Measurements from ENCODE around the gene NFIB. TPM values are rescaled to one million over a fixed set of nuclear protein-coding genes. Genes with fewer than 3 reads are reported as not detected.

Gene NFIB
- total RNA-seq, 4 donors from 2014 or later = 24.0 to 40.9 (median 30.6) TPM

DNA sequence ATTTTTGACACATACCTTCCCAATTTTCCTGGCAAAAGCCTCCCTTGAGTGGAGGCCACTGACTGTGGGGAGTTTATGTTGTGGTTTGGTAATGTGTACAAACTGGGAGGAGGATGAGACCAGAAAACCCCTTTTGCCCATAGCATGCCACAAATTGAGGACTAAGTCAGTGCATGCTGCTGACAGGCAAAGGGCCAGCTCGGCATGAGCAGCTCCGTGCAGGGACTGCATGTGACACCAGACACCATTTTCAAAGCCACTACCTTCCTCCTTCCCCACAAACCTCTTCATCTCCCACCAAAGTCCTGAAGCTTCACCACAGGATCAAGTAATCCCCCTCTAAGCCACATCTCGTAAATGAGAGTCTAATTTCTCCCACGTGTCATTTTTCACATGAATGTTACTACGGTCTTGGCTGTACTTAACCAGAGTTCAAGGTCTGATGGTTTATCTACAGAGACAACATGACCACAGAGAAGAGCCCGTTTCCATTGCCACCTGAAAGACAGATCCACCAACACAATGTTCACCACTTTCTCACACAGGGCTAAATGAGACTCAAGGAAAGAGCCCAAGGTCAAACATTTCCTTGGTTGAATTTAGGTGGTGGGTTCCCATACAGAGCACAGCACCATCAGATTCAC, 106.5 kb downstream of the NFIB start:
- Histone ChIP-seq H3K9me3 (no peaks in the 10 kb centered on the region), H3K4me1 (peaks cover 71 to 76% of the 10 kb centered on the region in 2 donors), H3K27me3 (no peaks in the 10 kb centered on the region), H3K4me3 (no peak overlapping the region), H3K36me3 (no peaks in the 10 kb centered on the region), H3K27ac (peak overlapping the region in 2 of 4 donors; percentile 29 to 32)
- in situ Hi-C loops (cut with MboI; ENCODE audit: low sequenced_read_pairs in 4 of 4) = loop anchor here in 1 of 4 donors (25.0 kb wide), 1 partner anchor 495 kb away; no protein-coding TSS in a partner anchor
- peak in 1 of 2 donors; percentile 41 for DNase-seq
- peak; percentile 17 to 42 for ATAC-seq
- TF ChIP-seq POLR2A (IDR thresholded peaks at IDR 0.05) = no peak
- TF ChIP-seq, protein P1, sequence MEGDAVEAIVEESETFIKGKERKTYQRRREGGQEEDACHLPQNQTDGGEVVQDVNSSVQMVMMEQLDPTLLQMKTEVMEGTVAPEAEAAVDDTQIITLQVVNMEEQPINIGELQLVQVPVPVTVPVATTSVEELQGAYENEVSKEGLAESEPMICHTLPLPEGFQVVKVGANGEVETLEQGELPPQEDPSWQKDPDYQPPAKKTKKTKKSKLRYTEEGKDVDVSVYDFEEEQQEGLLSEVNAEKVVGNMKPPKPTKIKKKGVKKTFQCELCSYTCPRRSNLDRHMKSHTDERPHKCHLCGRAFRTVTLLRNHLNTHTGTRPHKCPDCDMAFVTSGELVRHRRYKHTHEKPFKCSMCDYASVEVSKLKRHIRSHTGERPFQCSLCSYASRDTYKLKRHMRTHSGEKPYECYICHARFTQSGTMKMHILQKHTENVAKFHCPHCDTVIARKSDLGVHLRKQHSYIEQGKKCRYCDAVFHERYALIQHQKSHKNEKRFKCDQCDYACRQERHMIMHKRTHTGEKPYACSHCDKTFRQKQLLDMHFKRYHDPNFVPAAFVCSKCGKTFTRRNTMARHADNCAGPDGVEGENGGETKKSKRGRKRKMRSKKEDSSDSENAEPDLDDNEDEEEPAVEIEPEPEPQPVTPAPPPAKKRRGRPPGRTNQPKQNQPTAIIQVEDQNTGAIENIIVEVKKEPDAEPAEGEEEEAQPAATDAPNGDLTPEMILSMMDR (IDR thresholded peaks at IDR 0.05 in 4 of 5, conservative IDR thresholded peaks at IDR 0.05 in 1 of 5) = no peak
- intact Hi-C loops (cut with DNase I; ENCODE audit: low total_unique reads) = no loop called here

DNA sequence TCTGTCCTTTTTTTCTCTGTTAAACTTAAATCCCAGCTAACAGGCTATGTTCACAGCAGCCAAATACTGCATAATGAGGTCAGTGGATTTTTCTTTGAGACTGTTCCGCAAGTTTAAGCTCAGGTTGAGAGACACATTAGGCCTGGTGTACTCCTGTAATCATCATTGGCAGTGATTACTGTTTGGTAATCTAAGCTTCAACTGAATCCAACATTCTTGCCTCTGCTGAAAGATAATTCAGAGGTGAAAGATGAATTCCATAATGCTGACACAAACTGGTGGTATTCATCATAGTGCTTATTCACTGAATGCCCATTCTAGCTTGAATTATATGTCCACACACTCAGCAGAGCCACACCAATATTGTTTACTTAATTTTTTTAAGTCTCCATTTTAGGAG, 108.5 kb downstream of the NFIB start:
- Histone ChIP-seq H3K27ac (peak overlapping the region; percentile 26 to 81 (median 64)), H3K36me3 (no peaks in the 10 kb centered on the region)
- in situ Hi-C loops (cut with MboI; ENCODE audit: low sequenced_read_pairs in 4 of 4) = loop anchor here in 1 of 4 donors (25.0 kb wide), 1 partner anchor 493 kb away; no protein-coding TSS in a partner anchor

DNA sequence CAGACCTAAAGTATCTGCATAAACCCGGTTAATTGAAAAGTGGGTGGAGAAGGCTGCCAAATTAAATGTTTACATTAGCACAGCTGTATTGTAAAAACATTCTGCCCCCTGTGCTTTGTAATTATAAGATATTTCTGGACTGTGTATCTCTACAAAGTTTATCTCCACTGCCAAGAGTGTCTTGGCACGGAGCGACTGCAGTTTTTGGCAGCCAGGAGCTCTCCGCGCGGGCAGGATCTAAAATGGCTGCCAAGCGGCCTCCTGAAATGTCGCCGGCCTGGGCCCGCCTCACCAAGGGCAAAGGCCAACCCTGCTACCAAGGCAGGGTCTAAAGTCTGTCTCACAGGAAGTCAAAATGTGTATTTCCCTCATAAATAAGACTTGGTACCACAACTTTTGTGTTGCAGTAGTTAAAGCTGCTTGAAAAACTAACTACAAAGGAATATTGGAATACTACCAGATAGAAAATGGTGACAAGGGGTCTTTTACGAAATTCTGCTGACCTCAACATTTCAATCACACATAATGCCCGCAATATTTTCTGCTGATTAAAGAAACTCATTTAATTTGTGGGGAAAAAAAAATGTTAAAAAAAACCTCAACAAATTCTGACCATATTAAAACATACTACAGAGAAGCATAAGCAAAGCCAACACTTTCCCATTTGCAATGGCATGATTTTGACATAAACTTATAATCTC, 110.4 kb downstream of the NFIB start:
- peak overlapping the region; percentile 31 to 42 (median 37) for H3K4me3 ChIP-seq
- peaks cover 59 to 64% of the 10 kb centered on the region in 2 donors for H3K4me1 ChIP-seq
- DNase-seq (peak; percentile 59 to 78), ATAC-seq (peak; percentile 60 to 65)
- no peaks in the 10 kb centered on the region for H3K36me3 ChIP-seq
- intact Hi-C loops (cut with DNase I; ENCODE audit: low total_unique reads) = loop anchor here (5.0 kb wide), 1 partner anchor 119 kb away; no protein-coding TSS in a partner anchor
- in situ Hi-C loops (cut with MboI; ENCODE audit: low sequenced_read_pairs in 4 of 4) = loop anchor here in 1 of 4 donors (25.0 kb wide), 1 partner anchor 491 kb away; no protein-coding TSS in a partner anchor
- H3K27me3 ChIP-seq = no peaks in the 10 kb centered on the region
- TF ChIP-seq, protein P1 (IDR thresholded peaks at IDR 0.05 in 4 of 5, conservative IDR thresholded peaks at IDR 0.05 in 1 of 5) = no peak
- no peak for TF ChIP-seq POLR2A (IDR thresholded peaks at IDR 0.05)
- H3K9me3 ChIP-seq = no peaks in the 10 kb centered on the region
- H3K27ac ChIP-seq = peak overlapping the region; percentile 69 to 83 (median 80)

More for the DNA sequence above, 108.5 kb downstream of the NFIB start:
- Histone ChIP-seq H3K27me3 (no peaks in the 10 kb centered on the region), H3K9me3 (no peaks in the 10 kb centered on the region), H3K4me1 (peaks cover 59 to 68% of the 10 kb centered on the region in 2 donors), H3K4me3 (no peak overlapping the region)
- intact Hi-C loops (cut with DNase I; ENCODE audit: low total_unique reads) = no loop called here
- DNase-seq (no peak), ATAC-seq (peak; percentile 47 to 50)
- TF ChIP-seq, protein P1 (IDR thresholded peaks at IDR 0.05 in 4 of 5, conservative IDR thresholded peaks at IDR 0.05 in 1 of 5) = no peak
- no peak for TF ChIP-seq POLR2A (IDR thresholded peaks at IDR 0.05)

DNA sequence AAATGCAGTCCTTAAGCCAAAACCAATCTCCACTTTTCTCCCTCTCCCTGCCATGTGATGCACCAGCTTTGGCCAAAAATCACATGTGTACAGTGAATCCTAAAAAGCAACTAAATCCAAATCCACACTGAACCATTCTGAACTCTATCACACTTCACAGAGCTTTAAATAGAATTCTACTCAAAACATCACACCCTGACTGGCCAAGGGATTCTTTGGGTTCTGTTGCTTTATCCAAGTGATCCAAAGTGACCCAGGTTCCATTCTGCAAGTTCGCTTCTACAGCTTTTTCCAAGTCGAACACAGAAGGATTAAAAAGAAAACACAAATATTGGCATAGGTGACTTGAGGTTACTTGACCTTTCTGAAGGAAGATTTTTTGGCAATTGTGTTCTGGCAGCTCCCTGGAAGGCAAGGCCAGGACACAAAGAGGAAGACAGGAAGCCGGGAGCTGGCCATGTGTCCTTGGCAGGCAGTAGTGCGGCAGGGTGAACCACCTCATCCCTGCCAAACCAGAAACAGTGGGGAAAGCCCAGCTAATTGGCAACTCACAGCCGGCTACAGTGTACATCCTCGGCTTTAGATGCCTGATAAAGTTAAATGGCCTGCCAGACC, 115.0 kb downstream of the NFIB start:
- in situ Hi-C loops (cut with MboI; ENCODE audit: low sequenced_read_pairs in 4 of 4) (no loop called here), intact Hi-C loops (cut with DNase I; ENCODE audit: low total_unique reads) (loop anchor here (5.0 kb wide), 1 partner anchor 108 kb away; no protein-coding TSS in a partner anchor)
- TF ChIP-seq, protein P1 (IDR thresholded peaks at IDR 0.05 in 4 of 5, conservative IDR thresholded peaks at IDR 0.05 in 1 of 5) = no peak
- TF ChIP-seq POLR2A (IDR thresholded peaks at IDR 0.05) = no peak
- peak; percentile 85 to 88 for ATAC-seq
- Histone ChIP-seq H3K9me3 (no peaks in the 10 kb centered on the region), H3K27me3 (no peaks in the 10 kb centered on the region), H3K36me3 (no peaks in the 10 kb centered on the region), H3K4me3 (peak overlapping the region; percentile 18 to 25 (median 22)), H3K27ac (peak overlapping the region; percentile 71 to 79 (median 79)), H3K4me1 (peaks cover 52 to 59% of the 10 kb centered on the region in 2 donors)
- DNase-seq = peak; percentile 78 to 87
